HFF-Myc (cell line): Measurements from ENCODE around the gene C2orf49.

Source experiments
- DNase-seq: peaks from one replicate; pipeline ENCODE4 v3.0.0-alpha.2; 2011; ENCODE audit warnings: low read depth; ENCODE audit errors: extremely low read depth
- H3K4me3 ChIP-seq: replicated peaks from 2 replicates; pipeline ENCODE4 v1.5.1; 2011; ENCODE audit warnings: low read depth, mild to moderate bottlenecking, control low read depth, low read length
- CTCF ChIP-seq: IDR thresholded peaks from 2 replicates; pipeline ENCODE4 v1.5.1; 2012; ENCODE audit warnings: mild to moderate bottlenecking, low read depth, low read length, control low read depth; ENCODE audit errors: missing control alignments

The C2orf49 gene

DNA sequence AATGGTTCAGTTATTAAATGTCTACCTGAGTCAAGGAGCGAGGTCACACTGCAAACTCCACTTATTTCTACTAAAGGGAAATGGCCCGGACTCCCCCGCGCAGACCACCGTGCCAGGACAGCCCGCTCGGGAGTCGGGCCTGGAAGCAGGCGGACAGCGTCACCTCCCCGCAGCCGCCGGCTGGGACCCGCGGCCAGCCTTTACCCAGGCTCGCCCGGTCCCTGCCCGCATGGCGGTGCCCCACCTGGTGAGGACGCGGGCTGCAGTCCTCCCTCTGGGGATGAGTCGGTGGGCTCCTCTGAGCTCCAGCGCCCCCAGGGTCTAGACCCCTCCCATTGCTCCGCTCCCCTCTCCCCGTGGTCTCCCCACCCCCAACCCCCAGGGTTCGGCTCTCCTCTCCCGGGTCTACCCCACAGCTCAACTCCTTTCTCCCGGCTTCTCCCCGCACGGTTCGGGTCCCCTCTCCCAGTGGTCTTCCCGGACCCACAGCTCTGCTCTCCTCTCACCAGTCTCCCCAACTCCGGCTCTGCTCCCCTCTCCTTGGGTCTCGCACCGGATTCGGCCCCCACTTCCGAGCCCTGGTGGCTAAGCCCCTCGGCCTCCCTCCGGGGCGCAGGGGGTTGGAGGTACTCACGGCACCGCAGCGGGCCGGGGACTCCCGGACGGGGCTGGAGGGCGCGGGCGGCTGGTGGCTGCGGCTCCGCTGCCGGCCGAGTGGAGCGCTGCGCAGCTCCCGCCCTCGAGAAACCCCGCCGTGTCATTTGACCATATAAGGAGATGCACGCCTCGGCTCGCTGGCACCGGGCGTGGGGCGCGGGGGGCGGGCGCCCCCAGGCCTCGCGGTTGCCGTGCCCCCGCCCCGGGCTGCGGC, 61.2 kb downstream of the C2orf49 start, which contains the start of gene FHL2:
Gene FHL2, minus strand, starts transcription at position 716 of the 871 bp plus-strand sequence. CDS start 12,535 bp downstream, outside the sequence.
- peak; percentile 28 for TF ChIP-seq CTCF
- no peak for DNase-seq
- peak within 1 kb of the TSS; percentile 91 for H3K4me3 ChIP-seq
